GM19455 (cell line): ENCODE measurements around the gene ACE2.

ENCODE experiments used
- ATAC-seq: cut with Tn5 transposase; IDR thresholded peaks from one replicate; pipeline ENCODE4 v1.9.1; 2021; ENCODE audit not compliant: unreplicated experiment

The ACE2 gene

DNA sequence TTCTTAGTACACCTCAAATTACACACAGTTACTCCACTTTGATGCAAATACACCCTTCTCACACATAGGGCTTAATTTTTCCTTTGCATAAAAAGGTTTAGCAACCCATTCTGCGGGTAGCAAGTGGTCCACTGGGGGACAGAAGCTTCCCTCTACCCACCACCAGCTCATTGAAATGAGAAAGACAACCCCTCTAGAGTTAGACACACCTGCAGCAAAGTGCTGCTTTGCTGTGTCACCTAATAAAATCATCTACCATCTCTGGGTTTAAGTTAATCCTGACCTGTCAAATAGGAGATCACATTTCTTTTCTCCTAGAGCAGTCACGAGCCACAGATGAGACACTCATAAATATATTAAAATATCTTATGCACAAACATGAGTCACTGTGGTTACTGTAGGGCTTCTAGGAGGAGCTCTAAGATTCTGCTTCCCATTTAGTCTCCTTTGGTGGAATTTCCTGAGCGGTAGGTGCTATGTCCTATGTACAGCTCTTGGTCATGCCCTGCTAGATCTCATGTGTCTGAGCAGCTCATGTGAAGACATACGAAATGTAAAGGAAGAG is 88.3 kb downstream of the ACE2 start:
- no peak for ATAC-seq

DNA sequence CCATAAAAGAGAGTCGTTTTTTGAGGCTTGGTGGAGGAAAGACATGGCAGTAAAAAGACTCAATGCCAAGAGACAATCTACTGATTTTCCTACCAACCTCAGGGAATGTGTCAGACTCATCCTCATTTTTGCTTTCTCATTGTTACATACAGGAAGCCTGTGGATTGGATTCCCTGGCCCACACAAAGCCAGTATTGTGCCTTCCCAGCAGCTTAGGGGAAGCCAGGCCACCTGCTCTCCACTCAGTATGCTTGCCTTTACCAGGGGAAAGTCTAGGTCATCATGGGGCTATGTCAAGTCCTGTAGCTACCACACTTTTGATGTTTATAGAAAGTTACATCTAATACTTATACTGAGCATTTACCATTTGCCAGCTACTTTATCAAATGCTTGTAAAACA is 89.2 kb downstream of the ACE2 start:
- no peak for ATAC-seq
